Activated CD8-positive, alpha-beta memory T cell treated with anti-CD3 and anti-CD28 coated beads for 1 hour (primary cell): Measurements from ENCODE around the gene C1orf52.

Experiments
- DNase-seq, 2 donors: peaks; one replicate each; pipeline ENCODE4 v3.0.0-alpha.2; 2020; ENCODE audit warnings: low read depth in 1 of 2; ENCODE audit errors: extremely low read depth in 1 of 2

C1orf52 gene

GRCh38 chr1:85237613-85238012 lies 21.8 kb downstream of the C1orf52 start:
- DNase-seq = no peak

- DNase-seq = no peak
Observed at GRCh38 chr1:85230305-85230977, 29.0 kb downstream of the C1orf52 start.

GRCh38 chr1:85229574-85230097 lies 29.8 kb downstream of the C1orf52 start:
- no peak for DNase-seq

GRCh38 chr1:85228972-85229371 lies 30.5 kb downstream of the C1orf52 start:
- DNase-seq = no peak

- no peak for DNase-seq
Observed at GRCh38 chr1:85225624-85226380, 33.7 kb downstream of the C1orf52 start.

- no peak for DNase-seq
Observed at GRCh38 chr1:85224734-85225623, 34.5 kb downstream of the C1orf52 start.

GRCh38 chr1:85224295-85224694 lies 35.2 kb downstream of the C1orf52 start:
- no peak for DNase-seq

GRCh38 chr1:85223334-85223733 lies 36.1 kb downstream of the C1orf52 start:
- no peak for DNase-seq

- no peak for DNase-seq
Observed at GRCh38 chr1:85220756-85221201, 38.7 kb downstream of the C1orf52 start.

- no peak for DNase-seq
Observed at GRCh38 chr1:85219853-85220610, 39.4 kb downstream of the C1orf52 start.

GRCh38 chr1:85216697-85217096 lies 42.8 kb downstream of the C1orf52 start:
- DNase-seq = no peak

GRCh38 chr1:85214654-85215053 lies 44.8 kb downstream of the C1orf52 start:
- no peak for DNase-seq

- no peak for DNase-seq
Observed at GRCh38 chr1:85208488-85208887, 51.0 kb downstream of the C1orf52 start.

GRCh38 chr1:85203573-85204171 lies 55.8 kb downstream of the C1orf52 start:
- DNase-seq = no peak

- DNase-seq = no peak
Observed at GRCh38 chr1:85202864-85203255, 56.6 kb downstream of the C1orf52 start.

GRCh38 chr1:85202092-85202863 lies 57.2 kb downstream of the C1orf52 start:
- no peak for DNase-seq

- DNase-seq = peak; percentile 31 to 49
Observed at GRCh38 chr1:85201340-85202091, 57.9 kb downstream of the C1orf52 start.
